Measurements from ENCODE around the gene CUX1.
"Not testable (repeated sequence)": the region's sequence is repeated elsewhere in the genome, so short reads cannot be mapped to it uniquely, and the experiment has no call there.

CUX1 gene

GRCh38 chr7:102181517-102181916, 364.1 kb downstream of the CUX1 start:
- H3K9ac ChIP-seq (ENCODE audit: low read length): no peak overlapping the region
- no peak overlapping the region for H3K27ac ChIP-seq (ENCODE audit: low read depth, low read length)
- H3K4me1 ChIP-seq (ENCODE audit: control insufficient read depth, insufficient read depth, low read length): no peaks in the 10 kb centered on the region
- no peak overlapping the region for H3K4me3 ChIP-seq (ENCODE audit: low read length)
- no peaks in the 10 kb centered on the region for H3K27me3 ChIP-seq (ENCODE audit: control insufficient read depth, insufficient read depth, low read length)
- peaks cover 15% of the 10 kb centered on the region for H3K36me3 ChIP-seq (ENCODE audit: control insufficient read depth, insufficient read depth, low read length)

- no peak overlapping the region for H3K9ac ChIP-seq (ENCODE audit: low read length)
- H3K4me3 ChIP-seq (ENCODE audit: low read length): no peak overlapping the region
- H3K27me3 ChIP-seq (ENCODE audit: control insufficient read depth, insufficient read depth, low read length): no peaks in the 10 kb centered on the region
- peaks cover 15% of the 10 kb centered on the region for H3K36me3 ChIP-seq (ENCODE audit: control insufficient read depth, insufficient read depth, low read length)
- H3K27ac ChIP-seq (ENCODE audit: low read depth, low read length): no peak overlapping the region
- H3K4me1 ChIP-seq (ENCODE audit: control insufficient read depth, insufficient read depth, low read length): no peaks in the 10 kb centered on the region
Observed at GRCh38 chr7:102182016-102182415, 364.6 kb downstream of the CUX1 start.

GRCh38 chr7:102183848-102184247, 366.4 kb downstream of the CUX1 start:
- H3K4me3 ChIP-seq (ENCODE audit: low read length); H3K27ac ChIP-seq (ENCODE audit: low read depth, low read length): not testable (repeated sequence)

GRCh38 chr7:102184303-102184702, 366.9 kb downstream of the CUX1 start:
- Histone ChIP-seq H3K27ac (ENCODE audit: low read depth, low read length) (no peak overlapping the region), H3K27me3 (ENCODE audit: control insufficient read depth, insufficient read depth, low read length) (no peaks in the 10 kb centered on the region), H3K4me1 (ENCODE audit: control insufficient read depth, insufficient read depth, low read length) (no peaks in the 10 kb centered on the region), H3K9ac (ENCODE audit: low read length) (no peak overlapping the region), H3K36me3 (ENCODE audit: control insufficient read depth, insufficient read depth, low read length) (peaks cover 9% of the 10 kb centered on the region), H3K4me3 (ENCODE audit: low read length) (no peak overlapping the region)

More at GRCh38 chr7:102183848-102184247, 366.4 kb downstream of the CUX1 start:
- H3K36me3 ChIP-seq (ENCODE audit: control insufficient read depth, insufficient read depth, low read length); H3K27me3 ChIP-seq (ENCODE audit: control insufficient read depth, insufficient read depth, low read length); H3K4me1 ChIP-seq (ENCODE audit: control insufficient read depth, insufficient read depth, low read length); H3K9ac ChIP-seq (ENCODE audit: low read length): not testable (repeated sequence)

GRCh38 chr7:102185796-102186195, 368.4 kb downstream of the CUX1 start:
- Histone ChIP-seq H3K36me3 (ENCODE audit: control insufficient read depth, insufficient read depth, low read length) (peaks cover 8% of the 10 kb centered on the region), H3K4me1 (ENCODE audit: control insufficient read depth, insufficient read depth, low read length) (no peaks in the 10 kb centered on the region), H3K9ac (ENCODE audit: low read length) (no peak overlapping the region), H3K4me3 (ENCODE audit: low read length) (no peak overlapping the region), H3K27ac (ENCODE audit: low read depth, low read length) (no peak overlapping the region), H3K27me3 (ENCODE audit: control insufficient read depth, insufficient read depth, low read length) (no peaks in the 10 kb centered on the region)

- no peaks in the 10 kb centered on the region for H3K27me3 ChIP-seq (ENCODE audit: control insufficient read depth, insufficient read depth, low read length)
- no peak overlapping the region for H3K9ac ChIP-seq (ENCODE audit: low read length)
- no peaks in the 10 kb centered on the region for H3K4me1 ChIP-seq (ENCODE audit: control insufficient read depth, insufficient read depth, low read length)
- H3K27ac ChIP-seq (ENCODE audit: low read depth, low read length): no peak overlapping the region
- H3K4me3 ChIP-seq (ENCODE audit: low read length): no peak overlapping the region
- peaks cover 8% of the 10 kb centered on the region for H3K36me3 ChIP-seq (ENCODE audit: control insufficient read depth, insufficient read depth, low read length)
Observed at GRCh38 chr7:102186306-102186705, 368.9 kb downstream of the CUX1 start.

- Histone ChIP-seq H3K9ac (ENCODE audit: low read length) (no peak overlapping the region), H3K36me3 (ENCODE audit: control insufficient read depth, insufficient read depth, low read length) (peaks cover 8% of the 10 kb centered on the region), H3K27me3 (ENCODE audit: control insufficient read depth, insufficient read depth, low read length) (no peaks in the 10 kb centered on the region)
Observed at GRCh38 chr7:102188746-102189145, 371.3 kb downstream of the CUX1 start.

GRCh38 chr7:102189756-102190155, 372.3 kb downstream of the CUX1 start:
- no peak overlapping the region for H3K9ac ChIP-seq (ENCODE audit: low read length)
- no peaks in the 10 kb centered on the region for H3K27me3 ChIP-seq (ENCODE audit: control insufficient read depth, insufficient read depth, low read length)
- no peak overlapping the region for H3K27ac ChIP-seq (ENCODE audit: low read depth, low read length)
- no peaks in the 10 kb centered on the region for H3K4me1 ChIP-seq (ENCODE audit: control insufficient read depth, insufficient read depth, low read length)
- H3K36me3 ChIP-seq (ENCODE audit: control insufficient read depth, insufficient read depth, low read length): peaks cover 9% of the 10 kb centered on the region
- H3K4me3 ChIP-seq (ENCODE audit: low read length): no peak overlapping the region

More at GRCh38 chr7:102188746-102189145, 371.3 kb downstream of the CUX1 start:
- Histone ChIP-seq H3K27ac (ENCODE audit: low read depth, low read length) (no peak overlapping the region), H3K4me3 (ENCODE audit: low read length) (no peak overlapping the region), H3K4me1 (ENCODE audit: control insufficient read depth, insufficient read depth, low read length) (no peaks in the 10 kb centered on the region)

GRCh38 chr7:102190776-102191350, 373.4 kb downstream of the CUX1 start:
- Histone ChIP-seq H3K36me3 (ENCODE audit: control insufficient read depth, insufficient read depth, low read length) (peaks cover 10% of the 10 kb centered on the region), H3K4me3 (ENCODE audit: low read length) (no peak overlapping the region), H3K9ac (ENCODE audit: low read length) (no peak overlapping the region), H3K27me3 (ENCODE audit: control insufficient read depth, insufficient read depth, low read length) (no peaks in the 10 kb centered on the region), H3K4me1 (ENCODE audit: control insufficient read depth, insufficient read depth, low read length) (no peaks in the 10 kb centered on the region), H3K27ac (ENCODE audit: low read depth, low read length) (no peak overlapping the region)

- H3K36me3 ChIP-seq (ENCODE audit: control insufficient read depth, insufficient read depth, low read length): peaks cover 12% of the 10 kb centered on the region
- no peak overlapping the region for H3K4me3 ChIP-seq (ENCODE audit: low read length)
- no peak overlapping the region for H3K9ac ChIP-seq (ENCODE audit: low read length)
- no peaks in the 10 kb centered on the region for H3K27me3 ChIP-seq (ENCODE audit: control insufficient read depth, insufficient read depth, low read length)
- H3K4me1 ChIP-seq (ENCODE audit: control insufficient read depth, insufficient read depth, low read length): no peaks in the 10 kb centered on the region
- no peak overlapping the region for H3K27ac ChIP-seq (ENCODE audit: low read depth, low read length)
Observed at GRCh38 chr7:102191556-102192379, 374.3 kb downstream of the CUX1 start.

GRCh38 chr7:102192790-102193189, 375.4 kb downstream of the CUX1 start:
- no peak overlapping the region for H3K4me3 ChIP-seq (ENCODE audit: low read length)

GRCh38 chr7:102193806-102194205, 376.4 kb downstream of the CUX1 start:
- H3K27ac ChIP-seq (ENCODE audit: low read depth, low read length): no peak overlapping the region
- H3K4me1 ChIP-seq (ENCODE audit: control insufficient read depth, insufficient read depth, low read length): no peaks in the 10 kb centered on the region
- H3K36me3 ChIP-seq (ENCODE audit: control insufficient read depth, insufficient read depth, low read length): peaks cover 18% of the 10 kb centered on the region

More at GRCh38 chr7:102192790-102193189, 375.4 kb downstream of the CUX1 start:
- Histone ChIP-seq H3K27me3 (ENCODE audit: control insufficient read depth, insufficient read depth, low read length) (no peaks in the 10 kb centered on the region), H3K36me3 (ENCODE audit: control insufficient read depth, insufficient read depth, low read length) (peaks cover 18% of the 10 kb centered on the region), H3K9ac (ENCODE audit: low read length) (no peak overlapping the region), H3K4me1 (ENCODE audit: control insufficient read depth, insufficient read depth, low read length) (no peaks in the 10 kb centered on the region), H3K27ac (ENCODE audit: low read depth, low read length) (no peak overlapping the region)

GRCh38 chr7:102195361-102195760, 377.9 kb downstream of the CUX1 start:
- no peaks in the 10 kb centered on the region for H3K4me1 ChIP-seq (ENCODE audit: control insufficient read depth, insufficient read depth, low read length)
- no peak overlapping the region for H3K27ac ChIP-seq (ENCODE audit: low read depth, low read length)
- H3K4me3 ChIP-seq (ENCODE audit: low read length): no peak overlapping the region
- peaks cover 16% of the 10 kb centered on the region for H3K36me3 ChIP-seq (ENCODE audit: control insufficient read depth, insufficient read depth, low read length)
- H3K27me3 ChIP-seq (ENCODE audit: control insufficient read depth, insufficient read depth, low read length): no peaks in the 10 kb centered on the region
- H3K9ac ChIP-seq (ENCODE audit: low read length): no peak overlapping the region

More at GRCh38 chr7:102193806-102194205, 376.4 kb downstream of the CUX1 start:
- H3K27me3 ChIP-seq (ENCODE audit: control insufficient read depth, insufficient read depth, low read length): no peaks in the 10 kb centered on the region
- H3K9ac ChIP-seq (ENCODE audit: low read length): no peak overlapping the region
- no peak overlapping the region for H3K4me3 ChIP-seq (ENCODE audit: low read length)

Measured in rectal smooth muscle tissue (tissue), 1 donor.